HepG2 (cell line): ENCODE results near the gene CASKIN2. TPM values are rescaled to one million over a fixed set of nuclear protein-coding genes. Genes with fewer than 3 reads are reported as not detected.

Experiments
- polyA plus RNA-seq, 8 experiments: library from polyadenylated mRNA; depleted of rRNA in 3 of 8; stranded (reverse) in 7 of 8; unstranded in 1 of 8; fragments of >200 nt; fragmentation: Illumina TruSeq in 4 of 8; extraction: Trizol in 4 of 8; gene quantifications; 2 replicates each; pipeline versions ENCODE4 v1.2.1 to v1.2.3, GENCODE V29; 2011 to 2016; ENCODE audit warnings: low read depth in 4 of 8, missing spikeins in 1 of 8, mixed read lengths in 1 of 8; ENCODE audit not compliant: insufficient read depth in 1 of 8
- total RNA-seq, 5 experiments: library from RNA; depleted of rRNA; stranded (reverse); fragments of >200 nt; fragmentation: Illumina TruSeq; extraction: Trizol; gene quantifications; 2 replicates each; pipeline ENCODE4 v1.2.3, GENCODE V29; 2016; ENCODE audit warnings: low read depth in 1 of 5
- TF ChIP-seq, protein P1 (sequence below): sonication (generic); formaldehyde crosslinking; IDR thresholded peaks from 2 replicates; pipeline ENCODE4 v1.5.0; 2020; ENCODE audit warnings: mild to moderate bottlenecking, missing genetic modification reagents, borderline replicate concordance
- TF ChIP-seq, protein P2 (sequence below): sonication (generic); formaldehyde crosslinking; IDR thresholded peaks from 2 replicates; pipeline ENCODE4 v1.4.0; 2020; ENCODE audit warnings: missing genetic modification reagents

Gene CASKIN2
- total and polyA plus RNA-seq, 2 of the 13 experiments (the other 11 are each of a cell fraction or from before 2014, with no cell fraction given): 5.2 to 7.8 TPM

DNA sequence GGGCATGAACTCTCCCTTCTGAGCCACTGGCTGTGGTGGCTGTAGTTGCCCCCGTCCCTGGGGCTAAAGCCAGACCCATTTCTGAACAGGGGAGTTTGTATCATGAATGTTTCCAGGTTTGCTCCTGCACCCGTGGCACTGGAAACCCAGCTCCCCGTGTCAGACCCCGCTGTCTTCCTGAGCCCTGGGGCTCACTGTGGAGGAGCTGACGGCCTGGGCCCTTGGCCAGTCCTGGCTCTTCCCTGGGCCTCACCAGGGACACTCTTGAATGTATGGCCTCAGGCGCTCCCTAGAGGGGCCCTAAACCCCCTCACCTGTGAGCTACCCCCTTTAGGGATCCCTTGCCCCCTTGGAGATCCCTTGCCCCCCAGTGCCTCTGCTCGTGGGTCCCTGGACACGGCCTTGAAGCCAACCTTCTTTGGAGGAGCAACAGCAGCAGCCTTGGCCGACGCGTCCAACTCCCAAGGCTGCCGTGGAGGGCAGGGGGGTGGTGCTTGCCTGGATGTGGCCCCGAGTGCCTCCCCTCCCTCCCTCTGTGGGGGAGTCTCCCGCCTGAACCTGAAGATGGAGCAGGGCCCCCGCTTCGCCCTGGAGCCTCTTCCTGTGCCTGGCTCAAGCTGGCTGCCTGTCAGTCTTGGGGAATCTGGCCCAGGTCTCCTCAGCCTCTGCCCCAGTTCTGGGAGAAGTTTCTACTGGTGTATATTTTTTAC lies 15.9 kb downstream of the CASKIN2 start (continued):
- TF ChIP-seq, protein P1, sequence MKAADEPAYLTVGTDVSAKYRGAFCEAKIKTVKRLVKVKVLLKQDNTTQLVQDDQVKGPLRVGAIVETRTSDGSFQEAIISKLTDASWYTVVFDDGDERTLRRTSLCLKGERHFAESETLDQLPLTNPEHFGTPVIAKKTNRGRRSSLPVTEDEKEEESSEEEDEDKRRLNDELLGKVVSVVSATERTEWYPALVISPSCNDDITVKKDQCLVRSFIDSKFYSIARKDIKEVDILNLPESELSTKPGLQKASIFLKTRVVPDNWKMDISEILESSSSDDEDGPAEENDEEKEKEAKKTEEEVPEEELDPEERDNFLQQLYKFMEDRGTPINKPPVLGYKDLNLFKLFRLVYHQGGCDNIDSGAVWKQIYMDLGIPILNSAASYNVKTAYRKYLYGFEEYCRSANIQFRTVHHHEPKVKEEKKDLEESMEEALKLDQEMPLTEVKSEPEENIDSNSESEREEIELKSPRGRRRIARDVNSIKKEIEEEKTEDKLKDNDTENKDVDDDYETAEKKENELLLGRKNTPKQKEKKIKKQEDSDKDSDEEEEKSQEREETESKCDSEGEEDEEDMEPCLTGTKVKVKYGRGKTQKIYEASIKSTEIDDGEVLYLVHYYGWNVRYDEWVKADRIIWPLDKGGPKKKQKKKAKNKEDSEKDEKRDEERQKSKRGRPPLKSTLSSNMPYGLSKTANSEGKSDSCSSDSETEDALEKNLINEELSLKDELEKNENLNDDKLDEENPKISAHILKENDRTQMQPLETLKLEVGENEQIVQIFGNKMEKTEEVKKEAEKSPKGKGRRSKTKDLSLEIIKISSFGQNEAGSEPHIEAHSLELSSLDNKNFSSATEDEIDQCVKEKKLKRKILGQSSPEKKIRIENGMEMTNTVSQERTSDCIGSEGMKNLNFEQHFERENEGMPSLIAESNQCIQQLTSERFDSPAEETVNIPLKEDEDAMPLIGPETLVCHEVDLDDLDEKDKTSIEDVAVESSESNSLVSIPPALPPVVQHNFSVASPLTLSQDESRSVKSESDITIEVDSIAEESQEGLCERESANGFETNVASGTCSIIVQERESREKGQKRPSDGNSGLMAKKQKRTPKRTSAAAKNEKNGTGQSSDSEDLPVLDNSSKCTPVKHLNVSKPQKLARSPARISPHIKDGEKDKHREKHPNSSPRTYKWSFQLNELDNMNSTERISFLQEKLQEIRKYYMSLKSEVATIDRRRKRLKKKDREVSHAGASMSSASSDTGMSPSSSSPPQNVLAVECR: 0 out of 2 replicates have a peak, but pooled peaks have one; percentile 15
- TF ChIP-seq, protein P2, sequence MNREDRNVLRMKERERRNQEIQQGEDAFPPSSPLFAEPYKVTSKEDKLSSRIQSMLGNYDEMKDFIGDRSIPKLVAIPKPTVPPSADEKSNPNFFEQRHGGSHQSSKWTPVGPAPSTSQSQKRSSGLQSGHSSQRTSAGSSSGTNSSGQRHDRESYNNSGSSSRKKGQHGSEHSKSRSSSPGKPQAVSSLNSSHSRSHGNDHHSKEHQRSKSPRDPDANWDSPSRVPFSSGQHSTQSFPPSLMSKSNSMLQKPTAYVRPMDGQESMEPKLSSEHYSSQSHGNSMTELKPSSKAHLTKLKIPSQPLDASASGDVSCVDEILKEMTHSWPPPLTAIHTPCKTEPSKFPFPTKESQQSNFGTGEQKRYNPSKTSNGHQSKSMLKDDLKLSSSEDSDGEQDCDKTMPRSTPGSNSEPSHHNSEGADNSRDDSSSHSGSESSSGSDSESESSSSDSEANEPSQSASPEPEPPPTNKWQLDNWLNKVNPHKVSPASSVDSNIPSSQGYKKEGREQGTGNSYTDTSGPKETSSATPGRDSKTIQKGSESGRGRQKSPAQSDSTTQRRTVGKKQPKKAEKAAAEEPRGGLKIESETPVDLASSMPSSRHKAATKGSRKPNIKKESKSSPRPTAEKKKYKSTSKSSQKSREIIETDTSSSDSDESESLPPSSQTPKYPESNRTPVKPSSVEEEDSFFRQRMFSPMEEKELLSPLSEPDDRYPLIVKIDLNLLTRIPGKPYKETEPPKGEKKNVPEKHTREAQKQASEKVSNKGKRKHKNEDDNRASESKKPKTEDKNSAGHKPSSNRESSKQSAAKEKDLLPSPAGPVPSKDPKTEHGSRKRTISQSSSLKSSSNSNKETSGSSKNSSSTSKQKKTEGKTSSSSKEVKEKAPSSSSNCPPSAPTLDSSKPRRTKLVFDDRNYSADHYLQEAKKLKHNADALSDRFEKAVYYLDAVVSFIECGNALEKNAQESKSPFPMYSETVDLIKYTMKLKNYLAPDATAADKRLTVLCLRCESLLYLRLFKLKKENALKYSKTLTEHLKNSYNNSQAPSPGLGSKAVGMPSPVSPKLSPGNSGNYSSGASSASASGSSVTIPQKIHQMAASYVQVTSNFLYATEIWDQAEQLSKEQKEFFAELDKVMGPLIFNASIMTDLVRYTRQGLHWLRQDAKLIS (CRISPR knock-in tag): no peak
- TF ChIP-seq, all 625 proteins: peak for 5
